Stimulated activated CD4-positive, alpha-beta T cell treated with anti-CD3 and anti-CD28 coated beads, TNF-alpha, amount 100 ng/mL, for 4 hours (primary cell): ENCODE data around the gene CKS1B.

ENCODE experiments used
- DNase-seq, 3 experiments: peaks; one replicate each; pipeline ENCODE4 v3.0.0-alpha.2; 2020; ENCODE audit warnings: low read depth in 3 of 3

The CKS1B gene

GRCh38 chr1:154945962-154946850 is 28.3 kb upstream of the CKS1B start:
- no peak for DNase-seq

- DNase-seq = no peak
Observed at GRCh38 chr1:154948079-154948478, 26.4 kb upstream of the CKS1B start.

GRCh38 chr1:154951901-154952657 is 22.4 kb upstream of the CKS1B start:
- DNase-seq = peak in 2 of 3 experiments; percentile 32 to 33

GRCh38 chr1:154952664-154953063 is 21.8 kb upstream of the CKS1B start:
- no peak for DNase-seq

GRCh38 chr1:154953611-154954038 is 20.9 kb upstream of the CKS1B start:
- no peak for DNase-seq

- DNase-seq = no peak
Observed at GRCh38 chr1:154954541-154954940, 19.9 kb upstream of the CKS1B start.

- DNase-seq = peak in 2 of 3 experiments; percentile 58 to 71
Observed at GRCh38 chr1:154955039-154955717, 19.3 kb upstream of the CKS1B start.

- peak in 2 of 3 experiments; percentile 66 to 71 for DNase-seq
Observed at GRCh38 chr1:154955718-154956543, 18.6 kb upstream of the CKS1B start, which contains the start of gene PBXIP1. PBXIP1 (minus strand) TSS chr1:154956099; CDS start chr1:154953721, 2,378 bp downstream.

GRCh38 chr1:154956544-154956941 is 17.9 kb upstream of the CKS1B start:
- no peak for DNase-seq

- DNase-seq = no peak
Observed at GRCh38 chr1:154957091-154957657, 17.3 kb upstream of the CKS1B start.

- DNase-seq = no peak
Observed at GRCh38 chr1:154958036-154958435, 16.4 kb upstream of the CKS1B start.

- no peak for DNase-seq
Observed at GRCh38 chr1:154958681-154959425, 15.6 kb upstream of the CKS1B start.

- DNase-seq = no peak
Observed at GRCh38 chr1:154959426-154959780, 15.1 kb upstream of the CKS1B start.

- DNase-seq = no peak
Observed at GRCh38 chr1:154960446-154961136, 13.9 kb upstream of the CKS1B start.

GRCh38 chr1:154961207-154962155 is 13.0 kb upstream of the CKS1B start, which contains the start of gene PYGO2:
PYGO2 (minus strand) TSS chr1:154961782; CDS start chr1:154961576, 206 bp downstream.
- DNase-seq = peak; percentile 61 to 78 (median 67)

- no peak for DNase-seq
Observed at GRCh38 chr1:154962156-154962749, 12.2 kb upstream of the CKS1B start.

GRCh38 chr1:154962795-154963330 is 11.6 kb upstream of the CKS1B start:
- no peak for DNase-seq

GRCh38 chr1:154963643-154964042 is 10.8 kb upstream of the CKS1B start:
- no peak for DNase-seq
